Rectal smooth muscle tissue (tissue), 1 donor: ENCODE data around the gene TEK.
"Not testable (repeated sequence)": the region's sequence is repeated elsewhere in the genome, so short reads cannot be mapped to it uniquely, and the experiment has no call there.

ENCODE experiments used
- H3K27ac ChIP-seq: one replicate; pipeline ENCODE4 v1.7.0; 2013; ENCODE audit warnings: low read depth, low read length, inconsistent platforms
- H3K27me3 ChIP-seq: one replicate; pipeline ENCODE4 v1.7.0; 2013; ENCODE audit warnings: low read length; ENCODE audit not compliant: control insufficient read depth, insufficient read depth
- H3K36me3 ChIP-seq: one replicate; pipeline ENCODE4 v1.7.0; 2013; ENCODE audit warnings: low read length; ENCODE audit not compliant: control insufficient read depth, insufficient read depth
- H3K4me1 ChIP-seq: one replicate; pipeline ENCODE4 v1.7.0; 2013; ENCODE audit warnings: low read length; ENCODE audit not compliant: control insufficient read depth, insufficient read depth
- H3K4me3 ChIP-seq: one replicate; pipeline ENCODE4 v1.7.0; 2013; ENCODE audit warnings: low read length
- H3K9ac ChIP-seq: one replicate; pipeline ENCODE4 v1.7.0; 2013; ENCODE audit warnings: low read length

Gene TEK

GRCh38 chr9:27210588-27210987, 101.6 kb downstream of the TEK start:
- Histone ChIP-seq H3K4me1 (no peaks in the 10 kb centered on the region), H3K9ac (no peak overlapping the region), H3K4me3 (no peak overlapping the region), H3K27me3 (no peaks in the 10 kb centered on the region), H3K27ac (no peak overlapping the region), H3K36me3 (no peaks in the 10 kb centered on the region)

GRCh38 chr9:27212191-27212590, 103.2 kb downstream of the TEK start:
- no peaks in the 10 kb centered on the region for H3K36me3 ChIP-seq
- H3K27me3 ChIP-seq = no peaks in the 10 kb centered on the region
- H3K4me3 ChIP-seq = no peak overlapping the region
- no peak overlapping the region for H3K9ac ChIP-seq
- no peaks in the 10 kb centered on the region for H3K4me1 ChIP-seq
- no peak overlapping the region for H3K27ac ChIP-seq

- no peaks in the 10 kb centered on the region for H3K4me1 ChIP-seq
- H3K36me3 ChIP-seq = no peaks in the 10 kb centered on the region
- no peaks in the 10 kb centered on the region for H3K27me3 ChIP-seq
- H3K9ac ChIP-seq = no peak overlapping the region
- H3K27ac ChIP-seq = no peak overlapping the region
- H3K4me3 ChIP-seq = no peak overlapping the region
Observed at GRCh38 chr9:27212621-27213020, 103.6 kb downstream of the TEK start.

- no peak overlapping the region for H3K4me3 ChIP-seq
- no peaks in the 10 kb centered on the region for H3K36me3 ChIP-seq
- H3K27me3 ChIP-seq = no peaks in the 10 kb centered on the region
- no peak overlapping the region for H3K9ac ChIP-seq
- H3K4me1 ChIP-seq = no peaks in the 10 kb centered on the region
- H3K27ac ChIP-seq = no peak overlapping the region
Observed at GRCh38 chr9:27227192-27227591, 118.2 kb downstream of the TEK start.

- H3K9ac ChIP-seq, H3K4me1 ChIP-seq, H3K36me3 ChIP-seq, H3K27ac ChIP-seq, H3K4me3 ChIP-seq, H3K27me3 ChIP-seq: not testable (repeated sequence)
Observed at GRCh38 chr9:27239648-27240047, 130.6 kb downstream of the TEK start.

- H3K4me1 ChIP-seq = no peaks in the 10 kb centered on the region
- H3K36me3 ChIP-seq = no peaks in the 10 kb centered on the region
- no peak overlapping the region for H3K27ac ChIP-seq
- H3K4me3 ChIP-seq = no peak overlapping the region
- H3K9ac ChIP-seq = no peak overlapping the region
- no peaks in the 10 kb centered on the region for H3K27me3 ChIP-seq
Observed at GRCh38 chr9:27247756-27248155, 138.7 kb downstream of the TEK start.

GRCh38 chr9:27248702-27249101, 139.7 kb downstream of the TEK start:
- Histone ChIP-seq H3K27ac (no peak overlapping the region), H3K4me3 (no peak overlapping the region), H3K4me1 (no peaks in the 10 kb centered on the region), H3K27me3 (no peaks in the 10 kb centered on the region), H3K9ac (no peak overlapping the region), H3K36me3 (no peaks in the 10 kb centered on the region)

GRCh38 chr9:27258662-27259061, 149.6 kb downstream of the TEK start:
- no peak overlapping the region for H3K27ac ChIP-seq
- H3K36me3 ChIP-seq = no peaks in the 10 kb centered on the region
- H3K9ac ChIP-seq = no peak overlapping the region
- no peaks in the 10 kb centered on the region for H3K27me3 ChIP-seq
- no peak overlapping the region for H3K4me3 ChIP-seq
- no peaks in the 10 kb centered on the region for H3K4me1 ChIP-seq

GRCh38 chr9:27260789-27261516, 151.9 kb downstream of the TEK start:
- Histone ChIP-seq H3K9ac (no peak overlapping the region), H3K27ac (no peak overlapping the region), H3K4me1 (no peaks in the 10 kb centered on the region), H3K36me3 (no peaks in the 10 kb centered on the region), H3K27me3 (no peaks in the 10 kb centered on the region), H3K4me3 (no peak overlapping the region)

GRCh38 chr9:27261517-27262211, 152.6 kb downstream of the TEK start:
- Histone ChIP-seq H3K36me3 (no peaks in the 10 kb centered on the region), H3K27ac (no peak overlapping the region), H3K4me1 (no peaks in the 10 kb centered on the region), H3K9ac (no peak overlapping the region), H3K27me3 (no peaks in the 10 kb centered on the region), H3K4me3 (no peak overlapping the region)

GRCh38 chr9:27272103-27272502, 163.1 kb downstream of the TEK start:
- H3K4me1 ChIP-seq = no peaks in the 10 kb centered on the region
- no peaks in the 10 kb centered on the region for H3K27me3 ChIP-seq

GRCh38 chr9:27273186-27273585, 164.2 kb downstream of the TEK start:
- Histone ChIP-seq H3K36me3 (no peaks in the 10 kb centered on the region), H3K4me3 (no peak overlapping the region), H3K27ac (no peak overlapping the region), H3K9ac (no peak overlapping the region), H3K4me1 (no peaks in the 10 kb centered on the region), H3K27me3 (no peaks in the 10 kb centered on the region)

More at GRCh38 chr9:27272103-27272502, 163.1 kb downstream of the TEK start:
- no peak overlapping the region for H3K9ac ChIP-seq
- no peak overlapping the region for H3K4me3 ChIP-seq
- no peak overlapping the region for H3K27ac ChIP-seq
- no peaks in the 10 kb centered on the region for H3K36me3 ChIP-seq
